GM23248 (cell line): ENCODE results near the gene MBD2.
"Not testable (repeated sequence)": the region's sequence is repeated elsewhere in the genome, so short reads cannot be mapped to it uniquely, and the experiment has no call there.

Experiments used
- EZH2 ChIP-seq: fragments of 200-600 bp; sonication (generic); IDR thresholded peaks from 2 replicates; pipeline ENCODE4 v1.6.1; 2018; ENCODE audit warnings: antibody characterized with exemption, mild to moderate bottlenecking; ENCODE audit not compliant: insufficient read depth, poor library complexity, severe bottlenecking
- EZH2phosphoT487 ChIP-seq: fragments of 200-600 bp; sonication (generic); IDR thresholded peaks from 2 replicates; pipeline ENCODE4 v1.6.1; 2018; ENCODE audit warnings: antibody characterized with exemption, moderate library complexity, mild to moderate bottlenecking, low read depth; ENCODE audit not compliant: insufficient read depth

DNA sequence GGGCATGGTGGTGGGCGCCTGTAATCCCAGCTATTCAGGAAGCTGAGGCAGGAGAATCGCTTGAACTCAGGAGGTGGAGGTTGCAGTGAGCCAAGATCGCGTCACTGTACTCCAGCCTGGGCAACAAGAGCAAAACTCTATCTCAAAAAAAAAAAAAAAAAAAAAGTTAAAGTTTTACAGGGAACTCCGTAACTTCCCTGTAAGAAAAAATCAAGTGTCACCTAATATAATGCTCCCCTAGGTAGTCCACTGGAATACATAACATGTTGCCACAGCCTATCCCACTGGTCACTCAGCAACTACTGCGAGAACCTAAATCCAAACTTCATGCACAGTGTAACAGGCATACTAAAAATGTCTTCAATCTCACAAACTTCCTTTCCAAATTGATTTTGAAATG is 19.0 kb downstream of the MBD2 start:
- TF ChIP-seq EZH2, EZH2phosphoT487: not testable (repeated sequence)
